Fibroblast of the aortic adventitia (primary cell): ENCODE measurements around the gene DUSP9. TPM values are rescaled to one million over a fixed set of nuclear protein-coding genes. Genes with fewer than 3 reads are reported as not detected.

Experiments used
- DNase-seq: peaks from one replicate; pipeline ENCODE4 v3.0.0-alpha.2; 2010; ENCODE audit warnings: low read depth
- H3K4me3 ChIP-seq: 2 replicates; pipeline ENCODE4 v1.5.1; 2011; ENCODE audit warnings: low read depth, mild to moderate bottlenecking, control low read depth, low read length, moderate library complexity
- total RNA-seq: library from RNA; depleted of rRNA; stranded (reverse); fragments of >200 nt; gene quantifications from 2 replicates; pipeline ENCODE4 v1.2.3, GENCODE V29; 2012; ENCODE audit warnings: low replicate concordance
- TF ChIP-seq, protein P1 (sequence below): IDR thresholded peaks from 2 replicates; pipeline ENCODE4 v1.5.1; 2011; ENCODE audit warnings: mild to moderate bottlenecking, low read length, control low read depth, inconsistent platforms; ENCODE audit not compliant: insufficient read depth

DUSP9 gene
- total RNA-seq, 1 donor: not detected

- no peak for DNase-seq
- H3K4me3 ChIP-seq: no peak overlapping the region
Observed at GRCh38 chrX:153626863-153627674, 19.9 kb upstream of the DUSP9 start.

GRCh38 chrX:153627675-153628111 lies 19.3 kb upstream of the DUSP9 start:
- DNase-seq: no peak
- TF ChIP-seq, protein P1, sequence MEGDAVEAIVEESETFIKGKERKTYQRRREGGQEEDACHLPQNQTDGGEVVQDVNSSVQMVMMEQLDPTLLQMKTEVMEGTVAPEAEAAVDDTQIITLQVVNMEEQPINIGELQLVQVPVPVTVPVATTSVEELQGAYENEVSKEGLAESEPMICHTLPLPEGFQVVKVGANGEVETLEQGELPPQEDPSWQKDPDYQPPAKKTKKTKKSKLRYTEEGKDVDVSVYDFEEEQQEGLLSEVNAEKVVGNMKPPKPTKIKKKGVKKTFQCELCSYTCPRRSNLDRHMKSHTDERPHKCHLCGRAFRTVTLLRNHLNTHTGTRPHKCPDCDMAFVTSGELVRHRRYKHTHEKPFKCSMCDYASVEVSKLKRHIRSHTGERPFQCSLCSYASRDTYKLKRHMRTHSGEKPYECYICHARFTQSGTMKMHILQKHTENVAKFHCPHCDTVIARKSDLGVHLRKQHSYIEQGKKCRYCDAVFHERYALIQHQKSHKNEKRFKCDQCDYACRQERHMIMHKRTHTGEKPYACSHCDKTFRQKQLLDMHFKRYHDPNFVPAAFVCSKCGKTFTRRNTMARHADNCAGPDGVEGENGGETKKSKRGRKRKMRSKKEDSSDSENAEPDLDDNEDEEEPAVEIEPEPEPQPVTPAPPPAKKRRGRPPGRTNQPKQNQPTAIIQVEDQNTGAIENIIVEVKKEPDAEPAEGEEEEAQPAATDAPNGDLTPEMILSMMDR: no peak
- H3K4me3 ChIP-seq: no peak overlapping the region

More at GRCh38 chrX:153626863-153627674, 19.9 kb upstream of the DUSP9 start:
- TF ChIP-seq, protein P1: no peak

DNA sequence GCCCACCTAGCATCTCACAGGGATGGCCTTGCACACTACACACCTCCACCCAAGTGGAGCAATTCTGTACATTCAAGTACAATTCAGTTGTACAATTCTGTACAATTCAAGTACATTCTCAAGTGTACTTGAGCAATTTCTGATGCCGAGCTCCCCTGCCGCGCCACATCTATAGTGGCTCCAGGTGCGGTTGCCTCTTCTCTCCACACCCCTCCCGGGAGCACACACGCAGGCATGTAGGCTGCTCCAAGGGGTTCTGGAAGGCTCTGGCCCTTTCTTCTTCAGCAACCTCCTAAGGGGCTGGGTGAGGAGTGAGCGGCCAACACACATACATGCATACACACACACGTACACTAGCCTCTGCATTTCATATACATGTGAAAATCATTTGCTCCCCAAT lies 18.9 kb upstream of the DUSP9 start:
- H3K4me3 ChIP-seq: no peak overlapping the region
- no peak for DNase-seq
- TF ChIP-seq, protein P1: no peak

GRCh38 chrX:153628665-153629064 lies 18.3 kb upstream of the DUSP9 start:
- no peak for DNase-seq
- no peak overlapping the region for H3K4me3 ChIP-seq
- TF ChIP-seq, protein P1: no peak

- no peak for DNase-seq
- TF ChIP-seq, protein P1: no peak
Observed at GRCh38 chrX:153631346-153631745, 15.7 kb upstream of the DUSP9 start.

DNA sequence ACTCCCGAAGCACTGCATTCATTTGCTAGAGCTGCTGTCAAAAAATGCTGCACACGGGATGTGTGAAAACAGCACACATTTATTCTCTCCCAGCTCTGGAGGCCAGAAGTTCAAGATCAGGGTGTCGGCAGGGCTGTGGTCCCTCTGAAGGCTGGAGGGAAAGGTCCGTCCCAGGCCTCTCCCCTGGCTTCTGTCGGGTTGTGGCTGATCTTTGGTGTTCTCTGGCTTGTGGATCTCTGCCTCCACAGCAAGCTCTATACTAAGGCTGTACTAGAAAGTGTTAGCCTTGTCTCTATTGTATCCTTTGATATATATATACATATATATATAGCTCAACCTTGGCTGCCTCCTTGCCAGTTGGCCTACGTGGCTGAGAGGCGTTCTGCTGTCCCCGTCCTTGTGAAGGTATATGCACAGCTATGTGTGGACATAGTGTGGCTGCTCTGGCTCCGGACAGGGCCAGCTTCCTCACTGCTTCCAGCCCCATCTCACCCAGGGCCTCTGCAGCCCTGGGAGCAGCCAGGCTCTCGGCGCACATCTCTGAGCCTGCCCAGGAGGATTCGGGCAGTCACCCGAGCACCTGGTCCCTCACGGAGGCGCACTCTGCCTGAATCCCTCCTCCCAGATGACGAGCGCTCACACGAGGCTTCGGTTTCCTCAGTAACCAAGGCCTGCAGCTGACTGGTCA lies 15.0 kb upstream of the DUSP9 start:
- TF ChIP-seq, protein P1: no peak
- DNase-seq: no peak
- H3K4me3 ChIP-seq: no peak overlapping the region

More at GRCh38 chrX:153631346-153631745, 15.7 kb upstream of the DUSP9 start:
- H3K4me3 ChIP-seq: no peak overlapping the region
